Heart right ventricle (tissue), 16 donors: ENCODE results near the gene POU3F1. TPM values are rescaled to one million over a fixed set of nuclear protein-coding genes. Genes with fewer than 3 reads are reported as not detected.

Experiments used
- ATAC-seq, 8 donors: fragments of 200-7000 bp; cut with Tn5 transposase; one replicate each; pipeline ENCODE4 v1.9.1; 2020; ENCODE audit warnings: mild to moderate bottlenecking in 8 of 8, moderate library complexity in 8 of 8, moderate number of reproducible peaks in 1 of 8
- DNase-seq, 2 donors: peaks; one replicate each; pipeline ENCODE4 v3.0.0-alpha.2; 2020
- H3K27ac ChIP-seq, 10 donors: fragments of 200-600 bp; sonication (generic) in 2 of 10; one replicate each; pipeline versions ENCODE4 v1.5.0 to v1.8.0; 2020 to 2022; ENCODE audit warnings: mild to moderate bottlenecking in 3 of 10
- H3K27me3 ChIP-seq, 7 donors: fragments of 200-600 bp; one replicate each; pipeline ENCODE4 v1.8.0; 2021 to 2022; ENCODE audit warnings: mild to moderate bottlenecking in 2 of 7
- H3K36me3 ChIP-seq, 9 donors: fragments of 200-600 bp; sonication (generic) in 1 of 9; one replicate each; pipeline versions ENCODE4 v1.5.0 to v1.8.0; 2020 to 2022; ENCODE audit warnings: mild to moderate bottlenecking in 2 of 9
- H3K4me1 ChIP-seq, 9 donors: fragments of 200-600 bp; sonication (generic) in 1 of 9; one replicate each; pipeline versions ENCODE4 v1.5.0 to v1.8.0; 2020 to 2022; ENCODE audit warnings: mild to moderate bottlenecking in 4 of 9
- H3K4me3 ChIP-seq, 10 donors: fragments of 200-600 bp; sonication (generic) in 2 of 10; one replicate each; pipeline versions ENCODE4 v1.5.0 to v1.8.0; 2020 to 2022; ENCODE audit warnings: mild to moderate bottlenecking in 7 of 10, moderate library complexity in 2 of 10
- H3K9me3 ChIP-seq, 11 donors: fragments of 200-600 bp in 10 of 11; sonication (generic) in 2 of 11; one replicate each; pipeline versions ENCODE4 v1.5.0 to v1.8.0; 2013 to 2022; ENCODE audit warnings: mild to moderate bottlenecking in 2 of 11, control low read depth in 1 of 11, moderate library complexity in 1 of 11
- WGBS, 2 donors: extraction: QIAGEN DNeasy Blood & Tissue Kit; methylation state at CpG; one replicate each; pipeline ENCODE4 v1.1.7; 2013; ENCODE audit warnings: inconsistent platforms in 1 of 2; 5-methylcytosine and 5-hydroxymethylcytosine counted together
- intact Hi-C, 10 donors: fragments of 100-400 bp; cut with DNase I; formaldehyde crosslinking; loops; one replicate each; pipeline versions ENCODE4 v1.11.1 to v1.14.2; 2022
- polyA plus RNA-seq, 2 donors: library from polyadenylated mRNA; stranded (reverse); fragments of 200-250 nt; gene quantifications; one replicate each; pipeline ENCODE4 v1.2.3, GENCODE V29; 2013
- total RNA-seq, 10 donors: library from RNA; stranded (reverse); fragmentation: NEBNext Ultra II Directional in 3 of 10; extraction: Animal tissue kit (Norgen Biotek cat#: 25700) in 3 of 10; gene quantifications; one replicate each; pipeline versions ENCODE4 v1.2.1 to v1.2.4, GENCODE V29; 2021 to 2023
- TF ChIP-seq, protein P1 (sequence below), 9 donors: fragments of 200-600 bp; sonication (generic) in 2 of 9; IDR thresholded peaks; one replicate each; pipeline versions ENCODE4 v1.5.0 to v1.8.0; 2021 to 2022; ENCODE audit warnings: antibody characterized with exemption in 9 of 9, mild to moderate bottlenecking in 5 of 9, moderate library complexity in 1 of 9
- donor health status: Arrhythmogenic right ventricular cardiomyopathy.
- donor health status: ischemic (EF 13 %, LVEDD 7.1; RV severe dilation, severe dysfunction).
- donor health status: healthy with polysubstance abuse.
- donor health status: DM: no; HTN: yes; CAD: no.
- donor health status: DM: no; HTN: no; CAD: no.
- donor health status: ischemic (EF 25% LVEDD 6.9; RV normal size, moderate dysfunction).
- donor health status: ischemic (EF 25% LVEDD 5.7; RV mildly dilated, moderate dysfunction).
- donor health status: healthy.
- donor health status: DM: yes; HTN: yes; CAD: no.
- donor health status: Ischemic cardiomyopathy.
- donor health status: ischemic (EF 35%, LVEDD 5.7; RV mildly dilated, moderate dysfunction).
- donor health status: nonischemic (EF 11% LVEDD 7.7; RV severe dilation, severe dysfunction).
- donor health status: DM: yes; HTN: yes; CAD: no.
- donor health status: PGD.
- donor health status: ischemic (EF 29% LVEDD 5.4; RV normal size, mild dysfunction).
- donor health status: nonischemic (EF 23%, LVEDD 6.1; RV moderate dilation, normal function).

The POU3F1 gene
- total and polyA plus RNA-seq, 12 donors = 0.03 to 0.22 (median 0.13) TPM; not detected in 9

DNA sequence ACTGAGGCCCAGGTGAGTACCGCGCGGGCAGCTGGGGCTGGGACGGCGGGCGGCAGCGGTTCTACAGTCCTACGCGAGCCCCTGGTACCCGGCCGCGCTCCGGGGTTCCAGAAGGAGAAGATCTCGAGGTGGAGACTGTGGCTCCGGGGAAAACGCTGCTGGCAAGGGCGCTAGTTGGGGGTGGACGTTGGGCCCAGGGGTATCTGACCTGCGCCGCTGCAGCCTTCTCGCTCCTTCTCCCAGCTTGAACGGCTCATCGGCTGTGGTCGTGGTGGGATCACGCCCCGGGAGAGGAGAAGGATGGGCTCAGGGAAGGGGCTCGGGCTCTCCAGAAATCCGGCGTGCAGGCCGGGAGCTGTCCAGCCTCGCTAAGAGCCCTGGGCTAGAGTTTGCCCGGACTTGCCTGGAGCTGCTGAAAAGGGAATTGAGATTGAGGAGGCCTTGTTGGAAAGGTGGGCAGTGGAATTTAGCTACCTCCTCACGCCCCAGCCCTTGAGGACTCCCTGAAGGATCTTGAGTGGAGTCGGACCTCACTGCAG is 1.1 kb upstream of the POU3F1 start:
- 7 to 15% methylated on average over 33 to 34 of the region's 34 CpGs for WGBS, 2 donors
- Histone ChIP-seq H3K4me1 (peaks cover 9 to 26% (median 23%) of the 10 kb centered on the region in 9 donors), H3K9me3 (no peaks in the 10 kb centered on the region), H3K36me3 (no peaks in the 10 kb centered on the region), H3K4me3 (peak overlapping the region; percentile 53 to 82 (median 66)), H3K27ac (peak overlapping the region in 3 of 10 donors; percentile 34 to 51 (median 37)), H3K27me3 (peaks cover 28 to 60% (median 46%) of the 10 kb centered on the region in 7 donors)
- intact Hi-C loops = loop anchor here in 5 of 10 donors (5.0 to 10.0 kb wide), 5 partner anchors 90 to 1265 kb away; no protein-coding TSS in a partner anchor
- no peak for DNase-seq
- TF ChIP-seq, protein P1, sequence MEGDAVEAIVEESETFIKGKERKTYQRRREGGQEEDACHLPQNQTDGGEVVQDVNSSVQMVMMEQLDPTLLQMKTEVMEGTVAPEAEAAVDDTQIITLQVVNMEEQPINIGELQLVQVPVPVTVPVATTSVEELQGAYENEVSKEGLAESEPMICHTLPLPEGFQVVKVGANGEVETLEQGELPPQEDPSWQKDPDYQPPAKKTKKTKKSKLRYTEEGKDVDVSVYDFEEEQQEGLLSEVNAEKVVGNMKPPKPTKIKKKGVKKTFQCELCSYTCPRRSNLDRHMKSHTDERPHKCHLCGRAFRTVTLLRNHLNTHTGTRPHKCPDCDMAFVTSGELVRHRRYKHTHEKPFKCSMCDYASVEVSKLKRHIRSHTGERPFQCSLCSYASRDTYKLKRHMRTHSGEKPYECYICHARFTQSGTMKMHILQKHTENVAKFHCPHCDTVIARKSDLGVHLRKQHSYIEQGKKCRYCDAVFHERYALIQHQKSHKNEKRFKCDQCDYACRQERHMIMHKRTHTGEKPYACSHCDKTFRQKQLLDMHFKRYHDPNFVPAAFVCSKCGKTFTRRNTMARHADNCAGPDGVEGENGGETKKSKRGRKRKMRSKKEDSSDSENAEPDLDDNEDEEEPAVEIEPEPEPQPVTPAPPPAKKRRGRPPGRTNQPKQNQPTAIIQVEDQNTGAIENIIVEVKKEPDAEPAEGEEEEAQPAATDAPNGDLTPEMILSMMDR (IDR thresholded peaks at IDR 0.05) = no peak
- ATAC-seq = no peak

DNA sequence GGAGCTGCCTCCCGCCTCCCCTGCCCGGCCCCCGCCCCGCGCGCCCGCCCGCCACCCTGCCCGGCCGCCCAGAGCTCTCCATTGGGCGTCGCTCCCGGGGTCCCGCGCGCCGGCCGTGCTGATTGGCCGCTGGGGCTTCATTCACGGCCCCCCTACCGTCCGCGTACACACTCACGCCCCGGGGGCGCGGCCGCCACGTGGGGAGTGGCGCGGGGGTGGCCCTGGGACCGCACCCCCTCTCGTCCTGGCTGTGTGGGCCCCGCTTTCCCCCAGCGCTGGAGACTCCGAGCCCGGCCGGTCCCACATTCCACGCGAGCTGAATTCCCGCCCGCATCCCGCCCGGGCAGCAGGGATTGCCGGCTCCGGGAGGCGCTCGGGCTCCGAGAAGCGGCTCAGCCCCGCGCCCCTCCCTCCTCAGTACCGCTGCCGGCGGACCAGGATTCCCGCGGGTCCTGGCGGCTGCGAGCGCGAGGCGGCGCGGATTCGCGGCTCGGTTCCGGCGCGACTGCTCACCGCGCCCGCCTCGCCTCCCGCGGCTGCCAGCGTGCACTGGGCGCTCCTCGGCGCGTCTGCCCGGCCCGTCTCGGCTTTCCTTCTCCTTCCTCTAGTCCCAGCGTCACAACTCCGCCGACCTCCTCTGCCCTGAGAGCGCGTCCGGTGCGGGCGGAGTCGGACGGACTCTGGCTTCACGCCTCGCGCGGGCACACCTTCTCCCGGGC is 450 bp upstream of the POU3F1 start:
- TF ChIP-seq, protein P1 (IDR thresholded peaks at IDR 0.05) = peak in 4 of 9 donors; percentile 12 to 40 (median 40)
- H3K27ac ChIP-seq = peak overlapping the region in 5 of 10 donors; percentile 4 to 51 (median 35)
- intact Hi-C loops = loop anchor here in 5 of 10 donors (5.0 to 10.0 kb wide), 5 partner anchors 90 to 1265 kb away; no protein-coding TSS in a partner anchor
- H3K4me1 ChIP-seq = peaks cover 9 to 26% (median 23%) of the 10 kb centered on the region in 9 donors
- WGBS, 2 donors = 0 to 1% methylated on average over 56 to 99 of the region's 99 CpGs
- DNase-seq (peak; percentile 85 to 91), ATAC-seq (peak; percentile 94 to 98 (median 96))
- peak overlapping the region; percentile 53 to 82 (median 66) for H3K4me3 ChIP-seq
- H3K9me3 ChIP-seq = no peaks in the 10 kb centered on the region
- no peaks in the 10 kb centered on the region for H3K36me3 ChIP-seq
- peaks cover 33 to 67% (median 52%) of the 10 kb centered on the region in 7 donors for H3K27me3 ChIP-seq

DNA sequence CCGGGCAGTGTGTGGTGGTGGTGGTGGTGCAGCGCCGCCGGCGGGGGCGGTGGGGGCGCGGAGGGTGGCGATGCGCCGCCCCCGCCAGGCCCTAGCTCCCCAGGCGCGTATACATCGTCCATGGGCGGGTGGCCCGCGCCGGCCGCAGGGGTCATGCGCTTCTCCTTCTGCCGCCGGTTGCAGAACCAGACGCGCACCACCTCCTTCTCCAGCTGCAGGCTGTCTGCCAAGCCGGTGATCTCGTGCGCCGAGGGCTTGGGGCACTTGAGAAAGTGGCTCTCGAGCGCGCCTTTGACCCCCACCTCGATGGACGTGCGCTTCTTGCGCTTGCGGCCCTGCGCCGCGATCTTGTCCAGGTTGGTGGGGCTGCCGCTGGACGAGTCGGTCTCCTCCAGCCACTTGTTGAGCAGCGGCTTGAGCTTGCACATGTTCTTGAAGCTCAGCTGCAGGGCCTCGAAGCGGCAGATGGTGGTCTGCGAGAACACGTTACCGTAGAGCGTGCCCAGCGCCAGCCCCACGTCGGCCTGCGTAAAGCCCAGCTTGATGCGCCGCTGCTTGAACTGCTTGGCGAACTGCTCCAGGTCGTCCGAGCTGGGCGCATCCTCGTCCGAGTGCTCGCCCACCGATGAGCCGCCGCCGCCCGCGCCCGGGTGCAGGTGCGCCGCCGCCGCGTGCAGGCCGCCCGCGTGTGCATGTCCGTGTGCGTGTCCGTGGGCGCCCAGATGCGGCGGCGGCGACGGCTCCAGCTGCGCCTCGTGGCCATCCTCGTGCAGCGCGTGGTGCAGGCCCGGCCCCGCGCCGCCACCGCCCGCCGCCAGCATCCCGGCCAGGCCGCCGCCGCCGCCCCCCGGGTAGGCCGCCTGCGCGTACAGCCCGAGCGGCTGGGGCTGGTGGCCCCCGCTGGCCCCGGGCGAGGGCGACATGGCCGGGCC is 926 bp downstream of the POU3F1 start:
- intact Hi-C loops = loop anchor here in 5 of 10 donors (5.0 to 10.0 kb wide), 5 partner anchors 92 to 1263 kb away; no protein-coding TSS in a partner anchor
- WGBS, 2 donors = 2% methylated on average over 97 to 114 of the region's 115 CpGs
- peaks cover 33 to 80% (median 66%) of the 10 kb centered on the region in 7 donors for H3K27me3 ChIP-seq

More for the DNA sequence above, 926 bp downstream of the POU3F1 start:
- Histone ChIP-seq H3K4me3 (peak overlapping the region in 8 of 10 donors; percentile 21 to 75 (median 30)), H3K9me3 (no peaks in the 10 kb centered on the region), H3K27ac (no peak overlapping the region), H3K4me1 (peaks cover 9 to 26% (median 23%) of the 10 kb centered on the region in 9 donors), H3K36me3 (no peaks in the 10 kb centered on the region)
- ATAC-seq (no peak), DNase-seq (peak in 1 of 2 donors; percentile 31)
- TF ChIP-seq, protein P1 (IDR thresholded peaks at IDR 0.05) = no peak
